GM20431 (cell line): ENCODE data around the gene LTF.

ENCODE experiments used
- in situ Hi-C: fragments of 300-500 bp; cut with MseI, MboI; formaldehyde crosslinking; loops from one replicate; pipeline ENCODE4 v1.15.0; 2020; ENCODE audit warnings: low sequenced_read_pairs; ENCODE audit not compliant: unreplicated experiment

Gene LTF

GRCh38 chr3:46471371-46471914, 6.7 kb upstream of the LTF start:
- in situ Hi-C loops = no loop called here

DNA sequence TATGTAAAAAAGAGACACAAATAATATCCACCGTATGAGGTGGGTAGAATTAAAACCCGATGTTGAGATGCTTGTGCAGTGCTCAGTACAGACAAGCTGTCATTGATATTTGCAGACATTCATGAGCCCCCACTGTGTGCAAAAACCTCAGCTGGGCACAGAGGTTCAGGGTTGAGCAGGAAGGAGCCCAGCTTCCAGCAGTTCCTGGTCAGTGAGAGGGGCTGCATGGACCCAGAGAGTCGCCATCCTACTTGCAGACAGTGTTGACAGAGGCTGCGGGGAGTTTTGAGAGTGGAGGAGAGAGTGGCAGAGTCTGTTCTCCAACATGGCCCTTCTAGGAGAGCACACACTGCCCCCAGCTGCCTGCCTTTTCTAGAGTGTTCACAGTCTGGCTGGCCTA, 6.1 kb upstream of the LTF start:
- in situ Hi-C loops = no loop called here

DNA sequence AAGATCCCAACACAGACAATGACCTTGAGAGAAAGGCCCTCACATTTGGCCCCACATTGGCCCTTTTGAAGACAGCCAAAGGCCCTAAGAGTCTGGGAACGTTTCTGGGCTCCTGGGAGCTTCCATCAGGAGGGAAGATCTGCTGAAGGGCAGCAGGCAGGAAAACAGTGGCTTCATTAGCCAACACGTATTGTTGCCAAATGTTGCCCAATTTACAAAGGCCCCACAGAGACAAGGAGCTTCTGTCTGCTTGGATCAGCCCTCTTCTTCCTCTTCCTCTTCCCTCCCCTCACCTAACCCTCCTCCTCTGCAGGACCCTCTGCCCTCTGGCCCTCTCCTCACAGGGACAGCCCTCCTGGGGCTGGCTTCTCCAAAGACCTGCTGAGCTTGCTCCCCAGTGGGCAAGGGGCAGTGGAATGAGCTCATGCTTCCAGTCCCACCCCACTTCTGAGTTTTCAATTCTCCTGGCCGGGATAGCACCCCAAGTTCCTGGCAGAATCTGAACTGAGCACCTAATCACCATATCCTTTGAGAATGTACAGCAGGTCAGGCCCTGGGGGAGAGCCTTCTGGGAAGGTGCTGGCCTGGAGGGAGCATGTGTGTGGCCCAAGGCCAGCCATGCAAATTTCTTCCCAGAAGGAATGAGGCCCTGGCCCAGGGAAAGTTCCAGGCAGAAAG, 5.1 kb upstream of the LTF start:
- in situ Hi-C loops = no loop called here

- in situ Hi-C loops = no loop called here
Measured at GRCh38 chr3:46468753-46469600, 4.3 kb upstream of the LTF start.

DNA sequence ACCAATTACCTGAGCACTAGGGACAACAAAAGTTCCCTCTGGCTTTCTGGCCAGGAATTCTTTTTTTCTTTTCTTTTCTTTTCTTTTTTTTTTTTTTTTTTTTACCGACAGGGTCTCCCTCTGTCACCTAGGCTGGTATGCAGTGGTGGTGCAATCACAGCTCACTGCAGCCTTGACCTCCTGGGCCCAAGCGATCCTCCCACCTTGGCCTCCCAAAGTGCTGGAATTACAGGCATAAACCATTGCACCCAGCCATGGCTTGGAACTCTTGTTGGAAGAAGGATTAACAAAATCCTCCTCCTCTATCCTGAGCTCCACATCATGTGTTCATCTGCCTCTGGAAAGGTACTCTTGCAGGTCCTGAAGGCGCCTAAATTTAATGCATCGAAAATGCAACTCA, 2.9 kb upstream of the LTF start:
- in situ Hi-C loops = no loop called here

GRCh38 chr3:46466871-46467403, 2.2 kb upstream of the LTF start:
- in situ Hi-C loops = no loop called here

- in situ Hi-C loops = no loop called here
Measured at GRCh38 chr3:46466273-46466672, 1.6 kb upstream of the LTF start.

GRCh38 chr3:46465196-46465520, 453 bp upstream of the LTF start:
- in situ Hi-C loops = no loop called here

- in situ Hi-C loops = no loop called here
Measured at GRCh38 chr3:46463868-46464241, 850 bp downstream of the LTF start.

GRCh38 chr3:46463120-46463867, 1.4 kb downstream of the LTF start:
- in situ Hi-C loops = no loop called here

DNA sequence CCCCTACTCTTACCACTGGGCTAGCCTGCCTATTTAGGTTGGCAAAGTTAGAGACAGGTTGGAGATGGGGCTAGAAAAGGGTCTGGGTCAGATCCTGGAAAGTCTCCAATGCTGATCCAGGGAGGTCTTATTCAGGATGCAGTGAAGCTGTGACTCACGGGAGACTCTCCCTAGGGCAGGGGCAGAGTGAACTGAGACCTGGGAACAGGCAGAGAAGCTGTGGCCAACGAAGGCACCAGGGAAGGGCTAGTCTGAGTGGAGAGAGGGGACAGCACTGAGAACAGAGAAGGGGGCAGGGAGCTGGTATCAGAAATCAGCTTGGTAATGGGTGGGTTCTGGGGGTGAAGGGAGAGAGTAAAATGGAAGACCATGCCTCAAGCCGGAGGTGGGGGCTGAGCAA, 2.2 kb downstream of the LTF start:
- in situ Hi-C loops = no loop called here

- in situ Hi-C loops = no loop called here
Measured at GRCh38 chr3:46462111-46462510, 2.6 kb downstream of the LTF start.

GRCh38 chr3:46460051-46460450, 4.7 kb downstream of the LTF start:
- in situ Hi-C loops = no loop called here

DNA sequence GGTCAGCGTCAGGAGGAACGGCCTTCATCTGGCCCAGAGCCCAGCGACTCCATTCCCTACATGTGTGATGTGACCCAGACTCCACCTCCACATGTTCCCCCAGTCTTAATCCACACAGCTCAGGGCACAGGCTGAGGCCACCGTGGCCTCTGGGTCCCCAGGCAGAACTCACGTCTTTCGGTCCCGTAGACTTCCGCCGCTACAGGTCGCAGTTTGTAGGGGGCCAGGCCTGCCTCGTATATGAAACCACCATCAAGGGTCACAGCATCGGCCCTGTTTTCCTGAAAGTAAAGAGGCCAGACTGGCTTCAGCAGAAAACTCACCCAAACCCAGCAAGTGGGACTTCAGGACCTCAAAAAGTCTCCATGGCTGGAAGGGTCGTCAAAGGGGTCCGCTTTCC, 8.6 kb downstream of the LTF start:
- in situ Hi-C loops = no loop called here

DNA sequence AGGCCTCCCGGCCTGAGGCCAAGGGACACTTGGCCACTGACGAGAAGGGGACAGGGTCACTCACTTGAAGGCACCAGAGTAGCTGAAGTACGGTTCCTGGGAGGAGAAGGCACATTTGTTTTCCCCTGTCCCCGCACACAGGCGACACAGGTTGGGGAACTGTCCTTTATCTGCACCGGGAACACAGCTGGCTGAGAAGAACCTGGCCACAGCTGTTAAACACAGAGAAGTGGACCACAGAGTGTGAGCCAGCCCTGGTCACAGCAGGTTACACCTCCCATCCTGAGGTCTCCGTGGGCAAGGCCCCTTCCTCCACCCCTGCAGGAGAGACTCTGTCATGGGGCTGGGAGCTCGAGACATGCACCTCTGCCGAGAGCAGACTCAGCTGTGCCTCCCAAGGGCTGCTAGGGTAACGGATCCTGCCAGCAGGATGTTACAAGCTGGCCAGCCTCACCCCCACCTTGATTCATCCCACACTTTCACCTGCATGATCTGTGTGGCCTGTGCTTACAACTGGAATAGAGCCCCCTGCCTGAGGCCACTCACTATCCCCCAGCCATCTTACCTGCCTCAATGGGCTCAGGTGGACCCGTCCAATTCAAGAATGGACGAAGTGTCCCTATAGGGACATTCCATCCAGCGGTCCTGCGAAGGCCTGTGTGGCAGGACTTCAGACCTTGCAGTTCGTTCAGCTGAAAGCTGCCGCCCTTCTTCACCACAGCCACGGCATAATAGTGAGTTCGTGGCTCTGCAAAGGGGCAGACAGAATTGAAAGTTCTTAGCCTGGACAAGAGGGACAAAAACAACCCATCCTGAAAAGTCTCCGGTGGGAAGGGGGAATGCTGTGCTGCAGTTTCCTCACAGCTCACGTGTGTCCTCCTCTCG, 9.2 kb downstream of the LTF start:
- in situ Hi-C loops = no loop called here

- in situ Hi-C loops = no loop called here
Measured at GRCh38 chr3:46454606-46455005, 10.1 kb downstream of the LTF start.

DNA sequence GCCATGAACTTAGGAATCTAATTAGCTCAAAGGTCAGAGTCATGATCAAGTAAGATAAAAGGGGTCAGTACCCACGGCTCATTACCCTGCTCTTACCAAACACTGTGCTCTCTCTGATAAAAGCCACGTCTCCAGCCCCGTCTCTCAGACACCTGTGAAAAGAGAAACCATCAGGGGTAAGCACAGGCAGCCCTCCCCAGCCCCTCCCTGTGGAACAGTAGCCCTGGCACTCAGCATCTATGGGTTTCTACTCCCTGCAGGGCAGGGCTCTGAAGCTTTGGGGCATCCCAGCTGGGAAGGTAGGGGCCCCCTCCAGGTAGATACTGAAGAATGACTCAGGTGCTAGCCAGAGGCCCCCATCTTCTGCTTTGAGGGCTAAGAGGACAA, 10.5 kb downstream of the LTF start:
- in situ Hi-C loops = no loop called here

DNA sequence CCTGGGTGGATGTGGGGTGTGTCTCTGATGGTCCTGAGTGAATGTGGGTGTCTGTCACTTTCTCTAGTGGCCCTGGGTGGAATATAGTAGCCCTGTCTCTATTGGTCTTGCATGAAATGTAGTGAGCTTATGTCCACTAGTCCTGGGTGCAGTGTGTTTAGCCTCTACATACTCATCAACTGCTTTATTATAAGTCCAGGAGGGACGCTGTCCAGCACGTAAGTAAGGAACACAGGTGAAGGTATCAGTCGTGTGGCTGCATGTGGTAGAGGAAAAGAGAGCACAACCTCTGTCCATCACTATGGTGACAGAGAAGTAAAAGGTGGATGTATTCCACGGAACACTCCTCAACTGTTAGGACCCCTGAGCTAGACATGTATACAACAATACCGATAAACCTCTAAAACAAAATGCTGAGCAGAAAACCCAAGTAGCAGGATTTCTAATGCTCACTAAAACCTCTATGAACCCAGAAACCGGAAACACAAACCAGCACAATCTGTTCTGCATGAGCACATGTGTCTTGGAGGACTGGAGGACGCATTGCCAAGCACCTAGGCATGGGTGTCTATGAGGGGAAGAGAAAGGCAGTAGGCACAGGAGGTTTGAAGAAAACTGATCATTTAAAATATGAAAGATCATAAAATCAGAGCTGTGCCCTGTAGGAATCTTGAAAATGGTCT, 11.0 kb downstream of the LTF start:
- in situ Hi-C loops = no loop called here
